Peyer's patch (tissue), 4 donors: Measurements from ENCODE around the gene TTC28.

Experiments used
- POLR2A ChIP-seq, 2 donors: fragments of 450-650 bp; IDR thresholded peaks; one replicate each; pipeline ENCODE4 v1.5.1; 2017; ENCODE audit warnings: antibody characterized with exemption in 2 of 2, mild to moderate bottlenecking in 2 of 2, moderate library complexity in 2 of 2
- TF ChIP-seq, protein P1 (sequence below), 6 experiments: fragments of 450-650 bp in 4 of 6; fragments of 200-600 bp in 2 of 6; sonication (generic) in 1 of 6; IDR thresholded peaks; one replicate each; pipeline ENCODE4 v1.5.1; 2017 to 2019; ENCODE audit warnings: antibody characterized with exemption in 6 of 6, mild to moderate bottlenecking in 3 of 6, moderate library complexity in 1 of 6

DNA sequence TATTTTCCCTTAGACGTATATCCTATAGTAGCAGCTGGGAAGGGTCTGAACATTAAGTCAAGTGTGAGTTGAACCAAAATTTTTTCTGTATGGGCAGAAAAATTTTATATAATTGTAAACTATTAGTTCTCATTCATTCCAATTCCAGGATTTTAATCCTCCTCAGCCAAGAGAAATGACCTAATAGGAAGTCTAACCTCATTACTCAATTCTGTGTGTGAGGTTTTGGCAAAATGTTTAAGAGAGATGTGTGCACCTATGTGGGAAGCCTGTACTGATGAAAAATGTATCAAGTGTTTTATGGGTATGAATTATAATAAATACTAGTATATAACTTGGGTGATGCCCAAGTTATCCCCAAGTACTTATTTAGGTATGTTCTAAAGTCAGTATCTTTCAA is 449.0 kb downstream of the TTC28 start:
- TF ChIP-seq, protein P1, sequence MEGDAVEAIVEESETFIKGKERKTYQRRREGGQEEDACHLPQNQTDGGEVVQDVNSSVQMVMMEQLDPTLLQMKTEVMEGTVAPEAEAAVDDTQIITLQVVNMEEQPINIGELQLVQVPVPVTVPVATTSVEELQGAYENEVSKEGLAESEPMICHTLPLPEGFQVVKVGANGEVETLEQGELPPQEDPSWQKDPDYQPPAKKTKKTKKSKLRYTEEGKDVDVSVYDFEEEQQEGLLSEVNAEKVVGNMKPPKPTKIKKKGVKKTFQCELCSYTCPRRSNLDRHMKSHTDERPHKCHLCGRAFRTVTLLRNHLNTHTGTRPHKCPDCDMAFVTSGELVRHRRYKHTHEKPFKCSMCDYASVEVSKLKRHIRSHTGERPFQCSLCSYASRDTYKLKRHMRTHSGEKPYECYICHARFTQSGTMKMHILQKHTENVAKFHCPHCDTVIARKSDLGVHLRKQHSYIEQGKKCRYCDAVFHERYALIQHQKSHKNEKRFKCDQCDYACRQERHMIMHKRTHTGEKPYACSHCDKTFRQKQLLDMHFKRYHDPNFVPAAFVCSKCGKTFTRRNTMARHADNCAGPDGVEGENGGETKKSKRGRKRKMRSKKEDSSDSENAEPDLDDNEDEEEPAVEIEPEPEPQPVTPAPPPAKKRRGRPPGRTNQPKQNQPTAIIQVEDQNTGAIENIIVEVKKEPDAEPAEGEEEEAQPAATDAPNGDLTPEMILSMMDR (IDR thresholded peaks at IDR 0.05): no peak
- no peak for TF ChIP-seq POLR2A (IDR thresholded peaks at IDR 0.05)
